ENCODE measurements around the gene CCHCR1. TPM values are rescaled to one million over a fixed set of nuclear protein-coding genes. Genes with fewer than 3 reads are reported as not detected.

Gene CCHCR1
- total and polyA plus RNA-seq, 2 of the 13 experiments (the other 11 are each of a cell fraction or from before 2014, with no cell fraction given): 14.6 to 28.2 TPM

DNA sequence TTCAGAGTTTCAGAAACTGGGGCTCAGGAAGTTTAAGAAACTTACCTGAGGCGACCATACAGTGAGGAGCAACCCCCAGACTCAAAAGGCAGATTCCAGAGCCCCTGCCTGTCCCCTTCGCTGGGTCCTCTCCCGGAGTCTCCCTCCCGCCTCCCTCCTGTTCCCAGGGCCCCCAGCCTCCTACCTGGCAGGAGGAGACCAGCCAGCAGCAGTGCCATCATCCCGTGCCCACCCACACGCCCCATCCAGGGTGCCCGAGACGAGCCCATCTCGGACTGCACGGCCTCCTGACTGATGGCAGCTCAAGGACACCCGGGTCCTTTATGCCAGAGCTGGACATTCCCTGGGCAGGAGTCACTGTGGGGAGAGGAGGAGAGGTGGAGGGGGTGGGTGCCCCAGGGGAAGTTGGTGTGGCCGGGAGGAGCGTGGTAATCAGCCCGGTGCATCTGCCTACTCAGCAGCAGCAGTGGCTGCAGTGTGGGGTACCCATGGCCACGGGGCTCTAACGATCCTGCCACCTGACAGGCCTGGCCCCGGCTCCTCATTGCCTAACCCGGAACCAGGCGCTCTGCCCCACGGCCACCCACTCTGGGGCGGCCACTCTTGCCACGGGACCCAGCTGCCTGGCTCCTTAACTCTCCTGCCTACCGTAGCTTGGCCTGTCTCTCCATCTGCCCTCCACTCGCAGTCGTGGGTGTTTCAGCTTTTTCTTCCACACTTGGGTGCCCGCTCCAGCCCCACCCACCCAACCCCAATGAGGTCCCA lies 37.3 kb downstream of the CCHCR1 start, which contains the start of gene CDSN:
Gene CDSN, minus strand, starts transcription at position 296 of the 765 bp plus-strand sequence. Its CDS starts 27 bp downstream, at position 269.
- no peak within 1 kb of the TSS for H3K27ac ChIP-seq (ENCODE audit: extremely low read length, insufficient read depth, low read length)
- ATAC-seq (no peak), FAIRE-seq (no peak), DNase-seq (ENCODE audit: low spot score) (no peak)
- no peaks in the 10 kb centered on the region for H3K36me3 ChIP-seq (replicated peaks in 1 of 2; ENCODE audit: control insufficient read depth in 1 of 2, insufficient read depth in 2 of 2, low read length in 2 of 2)
- peaks cover 7% of the 10 kb centered on the region for H3K4me1 ChIP-seq (ENCODE audit: insufficient read depth, low read length)
- H3K4me3 ChIP-seq (replicated peaks in 1 of 3; ENCODE audit: insufficient read depth in 1 of 3, low read depth in 2 of 3, low read length in 3 of 3): no peak within 1 kb of the TSS
- BruUV-seq (replicated peaks): no TSS peak
- H3K27me3 ChIP-seq (ENCODE audit: control insufficient read depth in 1 of 2, insufficient read depth in 2 of 2, low read length in 2 of 2): peaks cover 4 to 70% of the 10 kb centered on the region in 2 experiments; a peak in 4 of 5 replicates
- no peak within 1 kb of the TSS for H2AFZ ChIP-seq (ENCODE audit: low read length)
- H3K9ac ChIP-seq (ENCODE audit: insufficient read depth, low read depth, low read length): no peak within 1 kb of the TSS
- in situ Hi-C loops (cut with HindIII; ENCODE audit: extremely low pct_ligation_motif_present, low pct_unique_long_range_greater_than_20kb) (no loop called here), intact Hi-C loops (cut with micrococcal nuclease; ENCODE audit: unreplicated experiment) (no loop called here)
- H3K9me3 ChIP-seq (ENCODE audit: low read length): no peaks in the 10 kb centered on the region
- 39% methylated on average over 17 of the region's 26 CpGs for WGBS (ENCODE audit: low lambda C conversion rate)
- H3K79me2 ChIP-seq (ENCODE audit: insufficient read depth, low read length): no peaks in the 10 kb centered on the region
- ChIA-PET POLR2A (no interaction called here), CTCF (ENCODE audit: low intra/inter-chr PET ratio, low total read pairs) (no interaction called here)
- H4K20me1 ChIP-seq (ENCODE audit: insufficient read depth, low read length): no peaks in the 10 kb centered on the region
- H3K4me2 ChIP-seq (ENCODE audit: low read depth, low read length): no peak within 1 kb of the TSS
- TF ChIP-seq, protein P1, sequence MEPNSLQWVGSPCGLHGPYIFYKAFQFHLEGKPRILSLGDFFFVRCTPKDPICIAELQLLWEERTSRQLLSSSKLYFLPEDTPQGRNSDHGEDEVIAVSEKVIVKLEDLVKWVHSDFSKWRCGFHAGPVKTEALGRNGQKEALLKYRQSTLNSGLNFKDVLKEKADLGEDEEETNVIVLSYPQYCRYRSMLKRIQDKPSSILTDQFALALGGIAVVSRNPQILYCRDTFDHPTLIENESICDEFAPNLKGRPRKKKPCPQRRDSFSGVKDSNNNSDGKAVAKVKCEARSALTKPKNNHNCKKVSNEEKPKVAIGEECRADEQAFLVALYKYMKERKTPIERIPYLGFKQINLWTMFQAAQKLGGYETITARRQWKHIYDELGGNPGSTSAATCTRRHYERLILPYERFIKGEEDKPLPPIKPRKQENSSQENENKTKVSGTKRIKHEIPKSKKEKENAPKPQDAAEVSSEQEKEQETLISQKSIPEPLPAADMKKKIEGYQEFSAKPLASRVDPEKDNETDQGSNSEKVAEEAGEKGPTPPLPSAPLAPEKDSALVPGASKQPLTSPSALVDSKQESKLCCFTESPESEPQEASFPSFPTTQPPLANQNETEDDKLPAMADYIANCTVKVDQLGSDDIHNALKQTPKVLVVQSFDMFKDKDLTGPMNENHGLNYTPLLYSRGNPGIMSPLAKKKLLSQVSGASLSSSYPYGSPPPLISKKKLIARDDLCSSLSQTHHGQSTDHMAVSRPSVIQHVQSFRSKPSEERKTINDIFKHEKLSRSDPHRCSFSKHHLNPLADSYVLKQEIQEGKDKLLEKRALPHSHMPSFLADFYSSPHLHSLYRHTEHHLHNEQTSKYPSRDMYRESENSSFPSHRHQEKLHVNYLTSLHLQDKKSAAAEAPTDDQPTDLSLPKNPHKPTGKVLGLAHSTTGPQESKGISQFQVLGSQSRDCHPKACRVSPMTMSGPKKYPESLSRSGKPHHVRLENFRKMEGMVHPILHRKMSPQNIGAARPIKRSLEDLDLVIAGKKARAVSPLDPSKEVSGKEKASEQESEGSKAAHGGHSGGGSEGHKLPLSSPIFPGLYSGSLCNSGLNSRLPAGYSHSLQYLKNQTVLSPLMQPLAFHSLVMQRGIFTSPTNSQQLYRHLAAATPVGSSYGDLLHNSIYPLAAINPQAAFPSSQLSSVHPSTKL (CRISPR knock-in tag; IDR thresholded peaks at IDR 0.05): no peak
- TF ChIP-seq TCF12 (IDR thresholded peaks at IDR 0.05): no peak
- TF ChIP-seq TCF12 (CRISPR knock-in tag; IDR thresholded peaks at IDR 0.05): no peak
- TF ChIP-seq FOSL1 (CRISPR knock-in tag; IDR thresholded peaks at IDR 0.05; ENCODE audit: borderline replicate concordance): no peak
- TF ChIP-seq ZSCAN9 (CRISPR knock-in tag; IDR thresholded peaks at IDR 0.05; ENCODE audit: borderline replicate concordance): no peak
- TF ChIP-seq, protein P2, sequence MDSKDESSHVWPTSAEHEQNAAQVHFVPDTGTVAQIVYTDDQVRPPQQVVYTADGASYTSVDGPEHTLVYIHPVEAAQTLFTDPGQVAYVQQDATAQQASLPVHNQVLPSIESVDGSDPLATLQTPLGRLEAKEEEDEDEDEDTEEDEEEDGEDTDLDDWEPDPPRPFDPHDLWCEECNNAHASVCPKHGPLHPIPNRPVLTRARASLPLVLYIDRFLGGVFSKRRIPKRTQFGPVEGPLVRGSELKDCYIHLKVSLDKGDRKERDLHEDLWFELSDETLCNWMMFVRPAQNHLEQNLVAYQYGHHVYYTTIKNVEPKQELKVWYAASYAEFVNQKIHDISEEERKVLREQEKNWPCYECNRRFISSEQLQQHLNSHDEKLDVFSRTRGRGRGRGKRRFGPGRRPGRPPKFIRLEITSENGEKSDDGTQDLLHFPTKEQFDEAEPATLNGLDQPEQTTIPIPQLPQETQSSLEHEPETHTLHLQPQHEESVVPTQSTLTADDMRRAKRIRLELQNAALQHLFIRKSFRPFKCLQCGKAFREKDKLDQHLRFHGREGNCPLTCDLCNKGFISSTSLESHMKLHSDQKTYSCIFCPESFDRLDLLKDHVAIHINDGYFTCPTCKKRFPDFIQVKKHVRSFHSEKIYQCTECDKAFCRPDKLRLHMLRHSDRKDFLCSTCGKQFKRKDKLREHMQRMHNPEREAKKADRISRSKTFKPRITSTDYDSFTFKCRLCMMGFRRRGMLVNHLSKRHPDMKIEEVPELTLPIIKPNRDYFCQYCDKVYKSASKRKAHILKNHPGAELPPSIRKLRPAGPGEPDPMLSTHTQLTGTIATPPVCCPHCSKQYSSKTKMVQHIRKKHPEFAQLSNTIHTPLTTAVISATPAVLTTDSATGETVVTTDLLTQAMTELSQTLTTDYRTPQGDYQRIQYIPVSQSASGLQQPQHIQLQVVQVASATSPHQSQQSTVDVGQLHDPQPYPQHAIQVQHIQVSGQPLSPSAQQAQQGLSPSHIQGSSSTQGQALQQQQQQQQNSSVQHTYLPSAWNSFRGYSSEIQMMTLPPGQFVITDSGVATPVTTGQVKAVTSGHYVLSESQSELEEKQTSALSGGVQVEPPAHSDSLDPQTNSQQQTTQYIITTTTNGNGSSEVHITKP (CRISPR knock-in tag; IDR thresholded peaks at IDR 0.05; ENCODE audit: low read depth): no peak
- TF ChIP-seq ZNF446 (CRISPR knock-in tag; IDR thresholded peaks at IDR 0.05): no peak
- TF ChIP-seq, protein P3, sequence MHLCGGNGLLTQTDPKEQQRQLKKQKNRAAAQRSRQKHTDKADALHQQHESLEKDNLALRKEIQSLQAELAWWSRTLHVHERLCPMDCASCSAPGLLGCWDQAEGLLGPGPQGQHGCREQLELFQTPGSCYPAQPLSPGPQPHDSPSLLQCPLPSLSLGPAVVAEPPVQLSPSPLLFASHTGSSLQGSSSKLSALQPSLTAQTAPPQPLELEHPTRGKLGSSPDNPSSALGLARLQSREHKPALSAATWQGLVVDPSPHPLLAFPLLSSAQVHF (CRISPR knock-in tag; IDR thresholded peaks at IDR 0.05): no peak
- no peak for TF ChIP-seq IKZF4 (CRISPR knock-in tag; IDR thresholded peaks at IDR 0.05; ENCODE audit: borderline replicate concordance, low read depth, not compliant biosample characterization)
- TF ChIP-seq, protein P4, sequence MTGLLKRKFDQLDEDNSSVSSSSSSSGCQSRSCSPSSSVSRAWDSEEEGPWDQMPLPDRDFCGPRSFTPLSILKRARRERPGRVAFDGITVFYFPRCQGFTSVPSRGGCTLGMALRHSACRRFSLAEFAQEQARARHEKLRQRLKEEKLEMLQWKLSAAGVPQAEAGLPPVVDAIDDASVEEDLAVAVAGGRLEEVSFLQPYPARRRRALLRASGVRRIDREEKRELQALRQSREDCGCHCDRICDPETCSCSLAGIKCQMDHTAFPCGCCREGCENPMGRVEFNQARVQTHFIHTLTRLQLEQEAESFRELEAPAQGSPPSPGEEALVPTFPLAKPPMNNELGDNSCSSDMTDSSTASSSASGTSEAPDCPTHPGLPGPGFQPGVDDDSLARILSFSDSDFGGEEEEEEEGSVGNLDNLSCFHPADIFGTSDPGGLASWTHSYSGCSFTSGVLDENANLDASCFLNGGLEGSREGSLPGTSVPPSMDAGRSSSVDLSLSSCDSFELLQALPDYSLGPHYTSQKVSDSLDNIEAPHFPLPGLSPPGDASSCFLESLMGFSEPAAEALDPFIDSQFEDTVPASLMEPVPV (CRISPR knock-in tag; IDR thresholded peaks at IDR 0.05): no peak
- no peak for TF ChIP-seq NCOR1 (IDR thresholded peaks at IDR 0.05; ENCODE audit: borderline replicate concordance, low read length)
- TF ChIP-seq, protein P5, sequence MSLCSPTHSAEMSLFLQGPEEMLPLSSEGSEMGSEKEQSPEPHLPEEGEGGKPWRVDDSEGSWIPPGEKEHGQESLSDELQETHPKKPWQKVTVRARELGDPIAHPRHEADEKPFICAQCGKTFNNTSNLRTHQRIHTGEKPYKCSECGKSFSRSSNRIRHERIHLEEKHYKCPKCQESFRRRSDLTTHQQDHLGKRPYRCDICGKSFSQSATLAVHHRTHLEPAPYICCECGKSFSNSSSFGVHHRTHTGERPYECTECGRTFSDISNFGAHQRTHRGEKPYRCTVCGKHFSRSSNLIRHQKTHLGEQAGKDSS (CRISPR knock-in tag; IDR thresholded peaks at IDR 0.05; ENCODE audit: borderline replicate concordance, low read depth): no peak

Data from HepG2 (cell line).